H1 (cell line): Measurements from ENCODE around the gene DPY19L1. TPM values are rescaled to one million over a fixed set of nuclear protein-coding genes. Genes with fewer than 3 reads are reported as not detected.

Experiments used
- CREB1 ChIP-seq: IDR thresholded peaks from 2 replicates; pipeline ENCODE4 v1.6.1; 2012; ENCODE audit warnings: inconsistent platforms
- HDAC2 ChIP-seq, 2 experiments: fragments of 300-600 bp in 1 of 2; sonication (generic) in 1 of 2; IDR thresholded peaks; 2 replicates each; pipeline ENCODE4 v1.6.1; 2011 to 2012; ENCODE audit warnings: low read depth in 2 of 2, low read length in 2 of 2, mild to moderate bottlenecking in 2 of 2, moderate library complexity in 2 of 2, borderline replicate concordance in 1 of 2, inconsistent platforms in 1 of 2
- JUND ChIP-seq: IDR thresholded peaks from 2 replicates; pipeline ENCODE4 v1.6.1; 2011; ENCODE audit warnings: mild to moderate bottlenecking, improper control_type of control experiment, low read length
- POU5F1 ChIP-seq: IDR thresholded peaks from 2 replicates; pipeline ENCODE4 v1.6.1; 2011; ENCODE audit warnings: low read depth, mild to moderate bottlenecking, low read length, moderate library complexity
- RNF2 ChIP-seq: fragments of 200-900, 300-1000 bp; sonication (generic); IDR thresholded peaks from 2 replicates; pipeline ENCODE4 v1.7.1; 2016; ENCODE audit warnings: borderline replicate concordance, low read depth, mild to moderate bottlenecking, antibody characterized with exemption, low read length; ENCODE audit not compliant: poor library complexity, severe bottlenecking; ENCODE audit errors: missing control alignments
- SAP30 ChIP-seq: fragments of 300-600 bp; sonication (generic); IDR thresholded peaks from 2 replicates; pipeline ENCODE4 v1.7.1; 2012; ENCODE audit warnings: low read length, moderate library complexity, mild to moderate bottlenecking, inconsistent platforms; ENCODE audit not compliant: insufficient read depth, insufficient replicate concordance
- SP2 ChIP-seq: IDR thresholded peaks from 2 replicates; pipeline ENCODE4 v1.6.1; 2012; ENCODE audit warnings: mild to moderate bottlenecking, low read length, inconsistent platforms
- polyA plus RNA-seq, 7 experiments: library from polyadenylated mRNA; depleted of rRNA in 3 of 7; stranded (reverse) in 5 of 7; unstranded in 2 of 7; fragments of >200 nt in 5 of 7; fragments of 200-250 nt in 2 of 7; gene quantifications; 1 replicate in 5 of 7; 2 replicates in 1 of 7; 4 replicates in 1 of 7; pipeline versions ENCODE4 v1.2.1 to v1.2.3, GENCODE V29; 2011 to 2013; ENCODE audit warnings: missing spikeins in 2 of 7, mixed read lengths in 2 of 7
- total RNA-seq: library from RNA; stranded (reverse); fragmentation: NEBNext Ultra II Directional; extraction: Animal tissue kit (Norgen Biotek cat#: 25700); gene quantifications from 2 replicates; pipeline ENCODE4 v1.2.1, GENCODE V29; 2021
- TF ChIP-seq, protein P1 (sequence below): fragments of 300-600 bp; sonication (generic); IDR thresholded peaks from 2 replicates; pipeline ENCODE4 v1.7.1; 2012; ENCODE audit warnings: low read length, moderate library complexity, mild to moderate bottlenecking, inconsistent platforms; ENCODE audit not compliant: insufficient replicate concordance

The DPY19L1 gene
- total and polyA plus RNA-seq, 2 of the 8 experiments (the other 6 are each of a cell fraction or from before 2014, with no cell fraction given), result 14.1 to 23.3 TPM

DNA sequence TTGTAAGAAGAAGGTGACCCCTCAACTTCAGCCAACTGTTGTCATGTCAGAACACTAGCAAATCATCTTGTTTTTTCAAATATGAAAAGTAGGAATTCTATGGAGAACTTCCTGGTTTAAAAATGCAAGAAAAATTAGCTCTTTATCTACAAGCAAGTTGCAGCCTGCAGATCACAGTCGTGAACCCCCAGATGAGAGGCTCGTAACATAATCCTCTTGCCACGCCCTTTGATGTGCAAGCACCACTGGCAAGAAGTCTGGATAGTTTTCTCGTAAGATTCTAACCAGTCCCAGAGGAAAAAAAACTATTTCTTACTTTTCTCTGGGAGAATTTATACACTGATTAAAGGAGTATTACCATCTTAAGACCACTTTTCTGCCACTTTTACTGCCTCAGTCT is 132.3 kb downstream of the DPY19L1 start (continued):
- TF ChIP-seq, protein P1, sequence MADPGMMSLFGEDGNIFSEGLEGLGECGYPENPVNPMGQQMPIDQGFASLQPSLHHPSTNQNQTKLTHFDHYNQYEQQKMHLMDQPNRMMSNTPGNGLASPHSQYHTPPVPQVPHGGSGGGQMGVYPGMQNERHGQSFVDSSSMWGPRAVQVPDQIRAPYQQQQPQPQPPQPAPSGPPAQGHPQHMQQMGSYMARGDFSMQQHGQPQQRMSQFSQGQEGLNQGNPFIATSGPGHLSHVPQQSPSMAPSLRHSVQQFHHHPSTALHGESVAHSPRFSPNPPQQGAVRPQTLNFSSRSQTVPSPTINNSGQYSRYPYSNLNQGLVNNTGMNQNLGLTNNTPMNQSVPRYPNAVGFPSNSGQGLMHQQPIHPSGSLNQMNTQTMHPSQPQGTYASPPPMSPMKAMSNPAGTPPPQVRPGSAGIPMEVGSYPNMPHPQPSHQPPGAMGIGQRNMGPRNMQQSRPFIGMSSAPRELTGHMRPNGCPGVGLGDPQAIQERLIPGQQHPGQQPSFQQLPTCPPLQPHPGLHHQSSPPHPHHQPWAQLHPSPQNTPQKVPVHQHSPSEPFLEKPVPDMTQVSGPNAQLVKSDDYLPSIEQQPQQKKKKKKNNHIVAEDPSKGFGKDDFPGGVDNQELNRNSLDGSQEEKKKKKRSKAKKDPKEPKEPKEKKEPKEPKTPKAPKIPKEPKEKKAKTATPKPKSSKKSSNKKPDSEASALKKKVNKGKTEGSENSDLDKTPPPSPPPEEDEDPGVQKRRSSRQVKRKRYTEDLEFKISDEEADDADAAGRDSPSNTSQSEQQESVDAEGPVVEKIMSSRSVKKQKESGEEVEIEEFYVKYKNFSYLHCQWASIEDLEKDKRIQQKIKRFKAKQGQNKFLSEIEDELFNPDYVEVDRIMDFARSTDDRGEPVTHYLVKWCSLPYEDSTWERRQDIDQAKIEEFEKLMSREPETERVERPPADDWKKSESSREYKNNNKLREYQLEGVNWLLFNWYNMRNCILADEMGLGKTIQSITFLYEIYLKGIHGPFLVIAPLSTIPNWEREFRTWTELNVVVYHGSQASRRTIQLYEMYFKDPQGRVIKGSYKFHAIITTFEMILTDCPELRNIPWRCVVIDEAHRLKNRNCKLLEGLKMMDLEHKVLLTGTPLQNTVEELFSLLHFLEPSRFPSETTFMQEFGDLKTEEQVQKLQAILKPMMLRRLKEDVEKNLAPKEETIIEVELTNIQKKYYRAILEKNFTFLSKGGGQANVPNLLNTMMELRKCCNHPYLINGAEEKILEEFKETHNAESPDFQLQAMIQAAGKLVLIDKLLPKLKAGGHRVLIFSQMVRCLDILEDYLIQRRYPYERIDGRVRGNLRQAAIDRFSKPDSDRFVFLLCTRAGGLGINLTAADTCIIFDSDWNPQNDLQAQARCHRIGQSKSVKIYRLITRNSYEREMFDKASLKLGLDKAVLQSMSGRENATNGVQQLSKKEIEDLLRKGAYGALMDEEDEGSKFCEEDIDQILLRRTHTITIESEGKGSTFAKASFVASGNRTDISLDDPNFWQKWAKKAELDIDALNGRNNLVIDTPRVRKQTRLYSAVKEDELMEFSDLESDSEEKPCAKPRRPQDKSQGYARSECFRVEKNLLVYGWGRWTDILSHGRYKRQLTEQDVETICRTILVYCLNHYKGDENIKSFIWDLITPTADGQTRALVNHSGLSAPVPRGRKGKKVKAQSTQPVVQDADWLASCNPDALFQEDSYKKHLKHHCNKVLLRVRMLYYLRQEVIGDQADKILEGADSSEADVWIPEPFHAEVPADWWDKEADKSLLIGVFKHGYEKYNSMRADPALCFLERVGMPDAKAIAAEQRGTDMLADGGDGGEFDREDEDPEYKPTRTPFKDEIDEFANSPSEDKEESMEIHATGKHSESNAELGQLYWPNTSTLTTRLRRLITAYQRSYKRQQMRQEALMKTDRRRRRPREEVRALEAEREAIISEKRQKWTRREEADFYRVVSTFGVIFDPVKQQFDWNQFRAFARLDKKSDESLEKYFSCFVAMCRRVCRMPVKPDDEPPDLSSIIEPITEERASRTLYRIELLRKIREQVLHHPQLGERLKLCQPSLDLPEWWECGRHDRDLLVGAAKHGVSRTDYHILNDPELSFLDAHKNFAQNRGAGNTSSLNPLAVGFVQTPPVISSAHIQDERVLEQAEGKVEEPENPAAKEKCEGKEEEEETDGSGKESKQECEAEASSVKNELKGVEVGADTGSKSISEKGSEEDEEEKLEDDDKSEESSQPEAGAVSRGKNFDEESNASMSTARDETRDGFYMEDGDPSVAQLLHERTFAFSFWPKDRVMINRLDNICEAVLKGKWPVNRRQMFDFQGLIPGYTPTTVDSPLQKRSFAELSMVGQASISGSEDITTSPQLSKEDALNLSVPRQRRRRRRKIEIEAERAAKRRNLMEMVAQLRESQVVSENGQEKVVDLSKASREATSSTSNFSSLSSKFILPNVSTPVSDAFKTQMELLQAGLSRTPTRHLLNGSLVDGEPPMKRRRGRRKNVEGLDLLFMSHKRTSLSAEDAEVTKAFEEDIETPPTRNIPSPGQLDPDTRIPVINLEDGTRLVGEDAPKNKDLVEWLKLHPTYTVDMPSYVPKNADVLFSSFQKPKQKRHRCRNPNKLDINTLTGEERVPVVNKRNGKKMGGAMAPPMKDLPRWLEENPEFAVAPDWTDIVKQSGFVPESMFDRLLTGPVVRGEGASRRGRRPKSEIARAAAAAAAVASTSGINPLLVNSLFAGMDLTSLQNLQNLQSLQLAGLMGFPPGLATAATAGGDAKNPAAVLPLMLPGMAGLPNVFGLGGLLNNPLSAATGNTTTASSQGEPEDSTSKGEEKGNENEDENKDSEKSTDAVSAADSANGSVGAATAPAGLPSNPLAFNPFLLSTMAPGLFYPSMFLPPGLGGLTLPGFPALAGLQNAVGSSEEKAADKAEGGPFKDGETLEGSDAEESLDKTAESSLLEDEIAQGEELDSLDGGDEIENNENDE, result no peak
- no peak for TF ChIP-seq JUND
- no peak for TF ChIP-seq CREB1
- TF ChIP-seq POU5F1, result no peak
- TF ChIP-seq SP2, result no peak
- TF ChIP-seq SAP30, result no peak
- TF ChIP-seq HDAC2 (IDR thresholded peaks at IDR 0.05; ENCODE audit: borderline replicate concordance in 1 of 2, low read depth in 2 of 2, low read length in 2 of 2), result no peak
- TF ChIP-seq RNF2, result no peak
